ENCODE measurements around the gene LILRA5. TPM values are rescaled to one million over a fixed set of nuclear protein-coding genes. Genes with fewer than 3 reads are reported as not detected.

The LILRA5 gene
- total and polyA plus RNA-seq, 2 of the 4 experiments (the other 2 are of a cell fraction): not detected

- H3K9ac ChIP-seq (ENCODE audit: low read depth, low read length): no peak overlapping the region
- no peak for TF ChIP-seq BHLHE40 (IDR thresholded peaks at IDR 0.05; ENCODE audit: low read depth, low read length)
- no peak for TF ChIP-seq CEBPB (IDR thresholded peaks at IDR 0.05; ENCODE audit: low read depth, low read length)
- TF ChIP-seq RFX5 (IDR thresholded peaks at IDR 0.05; ENCODE audit: low read depth, low read length): no peak
- TF ChIP-seq MAZ (IDR thresholded peaks at IDR 0.05; ENCODE audit: borderline replicate concordance, low read depth, low read length): no peak
- TF ChIP-seq POLR2A (IDR thresholded peaks at IDR 0.05; ENCODE audit: low read depth, low read length): no peak
- TF ChIP-seq RCOR1 (IDR thresholded peaks at IDR 0.05; ENCODE audit: insufficient replicate concordance, low read length): no peak
- TF ChIP-seq MXI1 (IDR thresholded peaks at IDR 0.05; ENCODE audit: borderline replicate concordance, low read depth, low read length): no peak
- no peak for TF ChIP-seq CHD1 (IDR thresholded peaks at IDR 0.05; ENCODE audit: low read depth, low read length)
- TF ChIP-seq NFE2L2 (IDR thresholded peaks at IDR 0.05; ENCODE audit: low read depth, low read length): no peak
- TF ChIP-seq CTCF (conservative IDR thresholded peaks at IDR 0.05; ENCODE audit: low read depth, low read length): no peak
- TF ChIP-seq MAFK (IDR thresholded peaks at IDR 0.05; ENCODE audit: low read depth, low read length): no peak
- TF ChIP-seq USF2 (IDR thresholded peaks at IDR 0.05; ENCODE audit: low read depth, low read length): no peak
- no peak for TF ChIP-seq RAD21 (IDR thresholded peaks at IDR 0.05; ENCODE audit: low read length)
- no peak for TF ChIP-seq FOS (IDR thresholded peaks at IDR 0.05; ENCODE audit: low read depth, low read length)
- WGBS, 2 experiments (ENCODE audit: extremely low coverage in 2 of 2, insufficient read length in 1 of 2): 72% methylated on average over 6 of the region's 34 CpGs; no CpG with 5 or more reads in 1 of the 2 experiments
- in situ Hi-C loops (cut with MboI; ENCODE audit: low sequenced_read_pairs): no loop called here
- H2BK15ac ChIP-seq (ENCODE audit: low read depth, low read length): no peak overlapping the region
- no peak overlapping the region for H4K5ac ChIP-seq (ENCODE audit: low read depth, low read length)
- ChIA-PET POLR2A (ENCODE audit: unreplicated experiment) (no interaction called here), CTCF (no interaction called here)
- no peak overlapping the region for H3K4me2 ChIP-seq (ENCODE audit: low read depth, low read length)
- no peak overlapping the region for H2BK20ac ChIP-seq (ENCODE audit: low read depth, low read length)
- no peak overlapping the region for H3K14ac ChIP-seq (replicated peaks; ENCODE audit: low read depth, low read length)
- intact Hi-C loops (cut with micrococcal nuclease): no loop called here
- H4K20me1 ChIP-seq (ENCODE audit: insufficient read depth, low read length): no peaks in the 10 kb centered on the region
- DNase-seq (no peak), ATAC-seq (ENCODE audit: low read depth) (no peak)
- H3K23ac ChIP-seq (ENCODE audit: low read depth, low read length): no peak overlapping the region
- no peak overlapping the region for H2AK9ac ChIP-seq (replicated peaks; ENCODE audit: low read depth, low read length, poor library complexity)
- no peaks in the 10 kb centered on the region for H3K79me1 ChIP-seq (ENCODE audit: low read depth in 1 of 2, low read length in 2 of 2)
- H3K36me3 ChIP-seq (ENCODE audit: control insufficient read depth, insufficient read depth, low read length): no peaks in the 10 kb centered on the region
- no peak overlapping the region for H4K8ac ChIP-seq (ENCODE audit: low read depth in 2 of 2, low read length in 2 of 2)
- no peak overlapping the region for H3K27ac ChIP-seq (ENCODE audit: insufficient read depth, low read length)
- H3K4ac ChIP-seq (ENCODE audit: low read depth, low read length): no peak overlapping the region
- no peak overlapping the region for H2AFZ ChIP-seq (replicated peaks; ENCODE audit: low read length, poor library complexity)
- no peaks in the 10 kb centered on the region for H3K4me1 ChIP-seq (ENCODE audit: control insufficient read depth, insufficient read depth, low read length)
- BruUV-seq (replicated peaks): no TSS peak
- no peaks in the 10 kb centered on the region for H3K9me1 ChIP-seq (ENCODE audit: insufficient read depth, low read length)
- no peak overlapping the region for H2BK120ac ChIP-seq (ENCODE audit: low read depth, low read length)
- no peak overlapping the region for H4K91ac ChIP-seq (ENCODE audit: insufficient read depth, low read depth, low read length)
- no peaks in the 10 kb centered on the region for H3K27me3 ChIP-seq (ENCODE audit: control insufficient read depth, insufficient read depth, low read length)
- H3K18ac ChIP-seq (ENCODE audit: low read depth, low read length): no peak overlapping the region
- H3K9me3 ChIP-seq (ENCODE audit: control insufficient read depth, insufficient read depth, low read length): peaks cover 9% of the 10 kb centered on the region
- dilution Hi-C loops (cut with HindIII; ENCODE audit: low sequenced_read_pairs, unreplicated experiment): no loop called here
- H2AK5ac ChIP-seq (ENCODE audit: low read depth, low read length): no peak overlapping the region
- no peak overlapping the region for H3K56ac ChIP-seq (ENCODE audit: extremely low read depth, insufficient read depth, low read length)
- H2BK5ac ChIP-seq (ENCODE audit: low read depth, low read length, poor library complexity, severe bottlenecking): no peak overlapping the region
- no peak overlapping the region for H3K4me3 ChIP-seq (ENCODE audit: insufficient read depth, low read depth, low read length)
Measured at GRCh38 chr19:54336893-54337857, 24.2 kb upstream of the LILRA5 start.

All from IMR-90 (cell line).